Raji (cell line): ENCODE results near the gene CFAP74.

Experiments used
- POLR2A ChIP-seq: IDR thresholded peaks from 2 replicates; pipeline ENCODE4 v1.6.1; 2011; ENCODE audit warnings: low read depth, low read length, control low read depth; ENCODE audit not compliant: insufficient read depth

The CFAP74 gene

DNA sequence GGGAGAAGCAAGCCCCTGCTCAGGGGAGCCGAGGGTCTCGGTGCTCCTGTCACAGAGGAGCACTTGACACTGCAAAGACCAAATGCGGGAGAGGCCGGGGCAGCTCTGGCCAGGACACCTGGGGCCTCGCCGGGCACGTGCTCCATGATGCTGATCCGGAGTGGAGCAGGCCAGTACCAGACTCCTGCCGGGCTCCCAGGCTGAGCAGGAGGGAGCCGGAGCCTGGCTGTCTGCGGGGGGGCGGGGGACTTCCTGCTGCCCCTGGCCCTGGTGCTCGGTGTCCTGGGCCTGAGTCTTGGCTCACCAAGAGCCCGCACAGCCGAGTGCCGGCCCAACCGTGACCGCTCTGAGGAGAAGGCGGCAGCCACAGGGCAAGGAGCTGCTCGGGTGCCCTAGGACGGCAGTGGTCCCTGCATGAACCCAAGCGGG, 46.0 kb downstream of the CFAP74 start:
- TF ChIP-seq POLR2A, result no peak

DNA sequence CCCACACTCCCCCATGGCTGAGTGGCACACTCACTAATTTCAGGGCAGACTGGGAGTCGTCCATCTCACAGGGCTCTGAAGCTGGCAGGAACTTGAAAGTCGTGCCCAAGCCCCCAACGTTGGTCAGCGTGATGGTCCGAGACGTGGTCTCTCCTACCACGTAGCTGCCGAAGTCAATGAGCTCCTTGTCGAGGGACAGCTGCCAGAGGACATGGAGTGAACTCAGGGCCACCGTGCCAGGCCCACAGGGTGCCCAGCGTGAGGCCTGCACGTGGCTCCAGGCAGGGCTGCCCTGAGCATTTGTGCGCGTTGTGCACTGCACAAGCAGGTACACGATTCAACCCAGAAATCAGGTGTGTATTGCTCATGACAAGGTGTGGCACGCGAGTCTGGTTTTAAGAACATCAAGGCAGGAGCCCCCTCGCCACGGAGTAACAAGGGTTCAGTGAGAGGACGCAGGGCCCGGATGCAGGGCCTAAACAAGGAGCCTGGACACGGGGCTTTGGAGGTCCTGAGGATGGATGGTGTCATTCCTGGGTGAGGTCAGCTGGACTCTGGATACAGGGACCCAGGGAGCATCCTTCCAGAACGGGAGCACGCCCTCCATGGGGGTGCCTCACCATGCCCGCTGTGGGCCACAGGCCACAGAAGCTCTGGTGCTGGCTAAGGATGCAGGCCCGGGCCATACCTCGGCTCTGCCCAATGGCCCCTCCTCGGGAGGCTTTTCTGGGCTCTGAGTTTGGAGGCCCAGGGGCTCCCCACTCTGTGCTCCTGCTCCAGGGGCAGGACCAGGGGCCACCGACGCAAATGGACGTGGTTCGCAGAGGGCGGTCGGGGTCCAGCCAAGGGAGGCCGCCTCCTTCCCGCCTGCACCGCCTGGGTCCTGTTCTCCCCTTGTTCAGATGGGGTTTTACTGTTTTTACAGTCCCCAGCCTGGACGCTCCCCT, 46.7 kb downstream of the CFAP74 start:
- no peak for TF ChIP-seq POLR2A

DNA sequence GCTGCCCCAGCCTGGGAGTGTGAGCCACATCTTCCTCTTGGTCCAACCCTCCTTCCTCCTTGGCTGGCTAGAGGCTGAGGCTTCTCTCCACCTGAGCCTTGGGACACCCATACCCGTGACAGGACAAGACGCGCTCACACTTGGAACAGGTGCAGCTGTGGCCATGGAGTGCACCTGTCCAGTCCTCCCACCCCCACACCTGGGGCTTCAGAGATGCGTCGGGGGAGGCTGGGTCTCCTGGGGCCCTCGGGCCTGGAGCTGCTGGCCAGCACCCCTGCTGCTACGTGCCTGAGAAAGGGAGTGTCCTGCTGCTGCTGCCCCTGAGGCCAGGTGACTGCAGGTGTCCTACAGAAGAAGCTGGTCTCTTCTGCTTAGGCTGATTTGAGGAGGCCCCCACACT, 47.5 kb downstream of the CFAP74 start:
- no peak for TF ChIP-seq POLR2A

DNA sequence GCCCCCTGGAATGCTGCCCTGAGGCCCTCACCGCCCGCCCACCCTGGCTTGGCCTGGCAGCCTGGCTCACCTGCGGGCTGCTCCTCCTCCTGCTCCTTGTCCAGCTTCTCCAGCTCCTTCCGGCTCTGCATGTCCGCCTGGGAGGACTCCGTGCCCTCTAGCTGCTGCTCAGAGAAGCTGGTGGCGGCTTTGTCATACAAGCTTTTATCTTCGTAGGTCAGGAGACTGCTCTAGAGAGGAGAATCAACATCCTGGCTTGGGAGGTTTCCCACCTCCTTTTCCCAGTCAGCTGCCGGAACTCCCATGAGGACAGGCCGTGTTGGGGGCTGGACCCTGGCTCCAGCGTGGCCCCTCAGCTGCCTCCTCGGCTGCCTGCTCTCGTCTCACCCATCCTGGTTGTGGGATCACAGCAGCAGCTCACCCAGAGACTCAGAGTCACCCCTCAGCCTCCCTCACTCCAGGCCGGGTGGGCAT, 47.9 kb downstream of the CFAP74 start:
- no peak for TF ChIP-seq POLR2A

DNA sequence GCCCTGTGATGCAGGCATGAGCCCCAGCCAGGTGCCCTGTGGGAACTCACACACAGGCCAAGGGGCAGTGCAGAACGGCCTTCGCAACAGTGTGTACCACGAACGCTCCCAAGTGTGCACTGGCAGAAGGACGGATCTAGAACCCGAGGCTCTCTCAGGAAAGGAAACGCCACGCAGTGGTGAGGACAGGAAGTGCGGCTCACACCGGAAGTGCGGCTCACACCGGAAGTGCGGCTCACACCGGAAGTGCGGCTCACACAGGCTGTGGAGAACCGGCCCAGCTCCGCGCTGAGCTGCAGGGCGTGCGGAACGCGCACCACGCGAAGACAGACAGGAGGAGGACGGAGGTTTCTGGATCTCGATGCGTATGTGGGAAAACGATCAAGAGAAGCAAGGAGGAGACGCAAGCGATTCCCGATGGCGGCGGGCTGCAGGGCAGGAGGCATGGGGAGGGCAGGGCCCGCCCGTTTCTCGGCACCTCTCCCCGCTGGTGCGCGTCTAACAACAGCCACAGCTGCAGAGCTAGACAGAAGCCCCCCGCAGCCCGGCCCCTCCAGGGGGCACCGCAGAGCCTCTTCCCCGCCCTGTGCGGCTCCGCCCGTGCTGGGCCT, 48.6 kb downstream of the CFAP74 start:
- no peak for TF ChIP-seq POLR2A

DNA sequence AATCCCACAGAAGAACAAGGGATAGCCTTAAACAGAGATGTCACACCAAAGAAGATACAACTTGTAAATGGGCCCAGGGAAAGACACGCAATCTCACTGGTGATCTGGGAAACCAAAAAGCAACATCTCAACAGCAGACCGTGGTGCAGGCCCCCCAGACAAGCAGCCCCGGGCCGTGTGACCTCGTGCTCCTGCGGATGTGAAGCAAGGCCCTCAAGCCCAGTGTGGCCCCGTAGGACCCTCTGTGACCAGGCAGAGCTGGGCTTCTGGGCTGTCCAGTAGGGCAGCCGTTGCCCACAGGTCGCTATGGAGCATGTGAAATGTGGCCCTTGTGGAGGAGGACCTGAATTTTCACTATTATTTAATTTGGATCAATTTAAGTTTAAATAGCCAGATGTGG, 49.6 kb downstream of the CFAP74 start:
- no peak for TF ChIP-seq POLR2A

DNA sequence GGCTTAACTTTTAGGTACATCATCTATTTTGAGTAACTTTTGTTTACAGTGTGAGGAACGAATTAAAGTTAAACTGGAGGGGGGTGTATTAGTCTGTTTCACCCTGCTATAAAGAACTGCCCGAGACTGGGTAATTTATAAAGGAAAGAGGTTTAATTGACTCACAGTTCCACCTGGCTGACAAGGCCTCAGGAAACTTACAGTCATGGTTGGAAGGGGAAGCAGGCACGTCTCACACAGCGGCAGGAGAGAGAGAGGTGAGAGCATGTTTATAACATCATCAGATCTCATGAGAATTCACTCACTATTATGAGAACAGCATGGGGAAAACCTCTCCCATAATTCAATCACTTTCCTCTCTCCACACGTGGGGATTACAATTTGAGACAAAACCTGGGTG, 52.6 kb downstream of the CFAP74 start:
- no peak for TF ChIP-seq POLR2A

DNA sequence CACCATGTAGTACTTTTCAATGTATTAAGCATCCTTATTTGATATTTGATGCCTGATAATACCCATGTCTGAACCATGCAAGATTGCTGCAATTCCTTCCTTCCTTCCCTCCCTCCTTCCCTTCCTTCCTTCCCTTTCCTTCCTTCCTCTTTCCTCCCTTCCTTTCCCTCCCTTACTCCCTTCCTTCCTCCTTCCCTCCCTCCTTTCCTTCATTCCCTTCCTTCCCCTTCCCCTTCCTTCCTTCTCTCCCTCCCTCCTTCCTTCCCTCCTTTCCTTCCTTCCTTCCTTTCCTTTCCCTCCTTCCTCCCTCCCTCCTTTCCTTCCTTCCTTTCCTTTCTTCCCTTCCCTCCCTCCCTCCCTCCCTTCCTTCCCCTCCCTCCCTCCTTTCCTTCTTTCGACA, 54.8 kb downstream of the CFAP74 start:
- no peak for TF ChIP-seq POLR2A

DNA sequence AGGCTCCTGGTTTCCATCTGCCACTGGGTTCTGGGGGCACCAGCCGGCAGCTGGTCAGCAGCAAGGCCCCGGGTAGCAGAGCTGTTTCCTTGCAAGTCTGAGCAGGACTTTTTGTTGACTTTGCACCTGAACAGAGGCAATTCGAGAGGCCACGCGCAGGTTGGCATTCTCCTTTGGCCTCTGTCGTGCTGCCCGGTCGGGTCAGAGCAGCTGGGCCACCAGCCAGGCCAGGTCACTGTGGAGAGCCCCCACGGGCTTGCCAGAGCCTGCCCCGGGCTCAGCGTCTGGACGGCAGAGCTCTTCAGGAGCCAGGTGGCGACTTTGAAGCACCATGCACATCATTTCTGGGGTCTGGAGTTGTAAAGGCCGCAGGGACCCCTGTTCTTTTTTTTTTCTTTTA, 56.1 kb downstream of the CFAP74 start:
- TF ChIP-seq POLR2A, result no peak

DNA sequence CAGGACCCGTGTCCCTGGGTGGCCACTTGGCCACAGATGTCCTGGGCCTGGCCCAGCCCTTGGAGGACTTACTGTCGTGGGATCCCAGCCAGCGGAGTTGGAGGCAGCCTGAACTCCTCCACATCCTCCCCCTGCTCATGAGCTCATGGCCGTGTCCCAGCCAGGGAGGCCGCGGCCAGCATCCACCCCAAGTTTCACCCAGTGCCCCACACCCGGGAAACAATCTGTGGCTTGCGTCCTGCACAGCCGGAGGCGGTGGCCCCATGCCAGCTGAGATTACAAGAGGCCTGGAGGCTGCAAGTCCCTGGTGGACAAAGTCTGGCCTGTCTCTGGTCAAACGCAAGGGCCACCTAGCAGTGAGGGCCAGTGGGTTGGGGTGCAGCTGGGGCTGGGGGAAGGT, 57.0 kb downstream of the CFAP74 start:
- no peak for TF ChIP-seq POLR2A

DNA sequence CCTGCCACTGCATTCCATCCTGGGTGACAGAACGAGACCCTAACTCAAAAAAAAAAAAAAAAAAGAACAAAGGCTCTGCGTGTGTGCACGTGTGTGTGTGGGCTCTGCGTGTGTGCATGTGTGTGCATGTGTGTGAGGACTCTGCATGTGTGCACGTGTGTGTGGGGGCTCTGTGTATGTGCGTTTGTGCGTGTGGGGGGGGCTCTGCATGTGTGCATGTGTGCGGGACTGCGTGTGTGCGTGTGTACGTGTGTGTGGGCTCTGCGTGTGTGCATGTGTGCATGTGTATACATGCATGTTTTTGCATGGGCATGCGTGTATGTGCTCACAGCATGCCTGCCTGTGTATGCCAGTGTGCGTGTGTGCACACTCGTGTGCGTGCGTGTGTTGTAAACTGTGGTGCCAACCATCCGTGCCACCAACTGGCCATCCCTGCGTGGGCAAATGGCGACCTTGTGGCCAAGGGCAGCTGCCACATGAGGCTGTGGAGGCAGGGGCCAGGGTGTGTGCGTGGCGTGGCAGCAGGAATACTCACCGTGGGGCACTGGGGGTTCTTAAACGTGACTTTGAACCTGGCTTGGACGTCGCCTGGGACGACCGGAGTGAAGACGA, 57.7 kb downstream of the CFAP74 start:
- no peak for TF ChIP-seq POLR2A

DNA sequence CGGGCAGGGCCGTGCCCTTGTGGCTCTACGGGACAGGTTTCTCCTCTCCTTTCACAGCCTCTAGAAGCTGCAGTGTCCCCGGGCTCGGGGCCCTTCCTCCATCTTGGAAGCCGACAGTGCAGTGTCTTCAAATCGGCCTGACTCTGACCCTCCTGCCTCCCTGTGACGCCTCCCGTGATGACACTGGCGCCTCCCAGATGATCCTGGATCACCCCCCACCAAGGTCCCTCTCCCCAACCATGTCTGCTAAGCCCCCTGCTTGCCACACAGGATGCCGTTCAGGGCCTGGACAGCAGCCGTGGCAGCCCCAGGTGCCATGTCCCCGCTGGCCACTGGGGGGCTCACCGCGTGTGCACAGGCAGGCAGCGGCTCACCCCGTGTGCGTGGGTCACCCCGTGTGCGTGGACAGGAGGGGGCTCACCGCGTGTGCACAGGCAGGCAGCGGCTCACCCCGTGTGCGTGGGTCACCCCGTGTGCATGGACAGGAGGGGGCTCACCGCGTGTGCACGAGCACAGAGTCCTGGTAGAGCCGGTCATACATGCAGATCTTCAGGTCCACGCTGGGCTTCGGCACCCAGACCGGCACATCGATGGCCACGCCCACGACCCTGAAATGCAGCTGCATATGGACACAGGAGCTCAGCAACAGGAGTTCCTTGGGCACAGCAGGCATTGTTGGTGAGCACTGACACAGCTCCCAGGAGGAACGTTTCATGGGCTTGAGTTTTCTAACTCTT, 59.6 kb downstream of the CFAP74 start:
- no peak for TF ChIP-seq POLR2A

DNA sequence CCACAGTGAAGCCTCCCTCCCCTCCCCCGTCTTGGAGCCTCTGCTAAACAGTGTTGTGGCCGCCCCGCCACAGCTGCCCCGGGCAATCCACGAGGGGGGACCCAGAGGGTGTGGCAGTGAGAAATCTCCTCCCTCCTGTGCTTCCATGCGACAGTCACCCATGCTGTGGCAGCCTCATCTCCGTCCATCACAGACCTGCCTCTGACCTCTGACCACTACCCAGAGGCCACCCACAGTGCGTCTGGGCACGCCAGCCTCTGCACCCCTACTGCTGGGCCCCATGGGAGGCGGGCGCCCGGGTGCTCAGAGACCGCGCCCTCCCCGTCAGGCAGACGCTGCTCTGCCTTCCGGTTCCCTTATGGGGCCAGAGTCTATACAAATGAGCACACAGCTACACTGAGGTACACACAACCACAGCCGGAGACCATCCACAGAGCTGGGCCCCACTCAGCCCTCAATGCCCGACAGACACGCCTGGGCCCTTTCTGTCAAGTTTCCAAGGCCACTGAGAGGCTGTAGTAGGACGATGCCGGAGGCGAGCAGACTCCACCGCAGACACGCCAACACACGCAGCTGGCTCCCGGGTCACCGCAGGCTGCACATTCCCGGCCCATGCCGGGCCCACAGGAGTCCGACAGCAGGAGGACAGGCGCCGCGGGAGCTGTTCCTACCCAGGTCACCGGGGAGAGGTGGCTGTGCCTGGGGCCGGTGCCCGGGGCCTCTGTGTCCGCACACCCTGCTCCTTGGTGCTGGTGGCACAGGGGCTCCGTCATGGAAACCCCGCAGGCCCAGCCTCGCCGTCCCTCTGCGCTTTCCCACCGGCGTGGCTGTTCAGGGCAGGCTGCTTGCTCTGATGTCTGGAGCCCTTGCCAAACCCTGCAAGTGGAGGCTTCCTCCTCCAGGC, 60.6 kb downstream of the CFAP74 start:
- no peak for TF ChIP-seq POLR2A
